DND-41 (cell line): ENCODE data around the gene RIOX2.

Experiments
- ATAC-seq: fragments of 200-7000 bp; cut with Tn5 transposase; 3 replicates; pipeline ENCODE4 v1.9.1; 2021; ENCODE audit warnings: low read depth; ENCODE audit not compliant: insufficient read depth
- DNase-seq: peaks from one replicate; pipeline ENCODE4 v3.0.0-alpha.2; 2020
- H2AFZ ChIP-seq: 2 replicates; pipeline ENCODE4 v1.6.0; 2012; ENCODE audit warnings: low read depth, low read length
- H3K27ac ChIP-seq: 2 replicates; pipeline ENCODE4 v1.5.1; 2012; ENCODE audit warnings: low read length, inconsistent platforms
- H3K27me3 ChIP-seq: fragments of 200-600 bp; sonication (generic); 2 replicates; pipeline ENCODE4 v1.6.0; 2012; ENCODE audit warnings: low read length, mild to moderate bottlenecking, inconsistent platforms; ENCODE audit not compliant: insufficient read depth, poor library complexity
- H3K36me3 ChIP-seq: 2 replicates; pipeline ENCODE4 v1.5.1; 2012; ENCODE audit warnings: low read length, inconsistent platforms; ENCODE audit not compliant: insufficient read depth
- H3K4me1 ChIP-seq: 2 replicates; pipeline ENCODE4 v1.5.1; 2012; ENCODE audit warnings: mild to moderate bottlenecking, low read length; ENCODE audit not compliant: insufficient read depth
- H3K4me2 ChIP-seq: 2 replicates; pipeline ENCODE4 v1.6.0; 2012; ENCODE audit warnings: mild to moderate bottlenecking, moderate library complexity, low read length, inconsistent platforms; ENCODE audit not compliant: insufficient read depth
- H3K4me3 ChIP-seq, 2 experiments: fragments of 200-600 bp in 1 of 2; shearing (Covaris generic) in 1 of 2; 2 replicates each; pipeline ENCODE4 v1.5.1; 2012 to 2016; ENCODE audit warnings: inconsistent platforms in 2 of 2, low read length in 2 of 2, mild to moderate bottlenecking in 2 of 2, low read depth in 1 of 2, moderate library complexity in 1 of 2
- H3K79me2 ChIP-seq: 2 replicates; pipeline ENCODE4 v1.6.0; 2012; ENCODE audit warnings: low read length, inconsistent platforms; ENCODE audit not compliant: insufficient read depth
- H3K9ac ChIP-seq: 2 replicates; pipeline ENCODE4 v1.6.0; 2012; ENCODE audit warnings: low read depth, mild to moderate bottlenecking, inconsistent platforms, low read length, moderate library complexity
- H3K9me3 ChIP-seq: 2 replicates; pipeline ENCODE4 v1.5.1; 2012; ENCODE audit warnings: low read length, moderate library complexity, mild to moderate bottlenecking, inconsistent platforms; ENCODE audit not compliant: insufficient read depth, severe bottlenecking
- H4K20me1 ChIP-seq: 2 replicates; pipeline ENCODE4 v1.6.0; 2012; ENCODE audit warnings: low read length; ENCODE audit not compliant: insufficient read depth
- CTCF ChIP-seq: IDR thresholded peaks from 2 replicates; pipeline ENCODE4 v1.5.1; 2012; ENCODE audit warnings: borderline replicate concordance, low read length, moderate library complexity, mild to moderate bottlenecking; ENCODE audit not compliant: poor library complexity, severe bottlenecking; ENCODE audit errors: extremely low read depth
- EZH2 ChIP-seq: IDR thresholded peaks from 3 replicates; pipeline ENCODE4 v1.6.1; 2012; ENCODE audit warnings: borderline replicate concordance, low read depth, mild to moderate bottlenecking, moderate library complexity, low read length, inconsistent platforms; ENCODE audit not compliant: severe bottlenecking

The RIOX2 gene

GRCh38 chr3:98003306-98003969, 31.2 kb upstream of the RIOX2 start:
- DNase-seq (peak; percentile 29), ATAC-seq (peak; percentile 86)
- no peaks in the 10 kb centered on the region for H3K27me3 ChIP-seq
- H3K9ac ChIP-seq: no peak overlapping the region
- H3K4me1 ChIP-seq: peaks cover 10% of the 10 kb centered on the region
- H4K20me1 ChIP-seq: no peaks in the 10 kb centered on the region
- no peaks in the 10 kb centered on the region for H3K9me3 ChIP-seq
- no peak overlapping the region for H3K4me2 ChIP-seq
- no peaks in the 10 kb centered on the region for H3K79me2 ChIP-seq
- no peaks in the 10 kb centered on the region for H3K36me3 ChIP-seq
- no peak overlapping the region for H3K4me3 ChIP-seq
- H2AFZ ChIP-seq: peak overlapping the region; percentile 66
- H3K27ac ChIP-seq: peak overlapping the region; percentile 51
- TF ChIP-seq CTCF (no peak), EZH2 (no peak)

GRCh38 chr3:98002717-98003116, 30.5 kb upstream of the RIOX2 start:
- Histone ChIP-seq H3K9me3 (no peaks in the 10 kb centered on the region), H3K4me1 (peaks cover 10% of the 10 kb centered on the region), H3K79me2 (no peaks in the 10 kb centered on the region), H3K4me2 (no peak overlapping the region), H3K36me3 (no peaks in the 10 kb centered on the region), H3K27ac (no peak overlapping the region), H3K4me3 (no peak overlapping the region), H2AFZ (no peak overlapping the region), H3K9ac (no peak overlapping the region), H4K20me1 (no peaks in the 10 kb centered on the region), H3K27me3 (no peaks in the 10 kb centered on the region)
- DNase-seq: no peak
- no peak for TF ChIP-seq EZH2
- TF ChIP-seq CTCF: no peak
- ATAC-seq: no peak

GRCh38 chr3:97999994-98000393, 27.8 kb upstream of the RIOX2 start:
- TF ChIP-seq EZH2 (no peak), CTCF (no peak)
- H3K27me3 ChIP-seq: no peaks in the 10 kb centered on the region
- H3K36me3 ChIP-seq: no peaks in the 10 kb centered on the region
- peaks cover 10% of the 10 kb centered on the region for H3K4me1 ChIP-seq
- H2AFZ ChIP-seq: no peak overlapping the region
- no peak overlapping the region for H3K9ac ChIP-seq
- H3K4me3 ChIP-seq: no peak overlapping the region
- no peaks in the 10 kb centered on the region for H3K79me2 ChIP-seq
- DNase-seq (no peak), ATAC-seq (no peak)
- no peaks in the 10 kb centered on the region for H4K20me1 ChIP-seq
- no peaks in the 10 kb centered on the region for H3K9me3 ChIP-seq
- H3K4me2 ChIP-seq: no peak overlapping the region
- H3K27ac ChIP-seq: no peak overlapping the region

- ATAC-seq: no peak
- DNase-seq: no peak
- no peaks in the 10 kb centered on the region for H3K27me3 ChIP-seq
- H3K4me2 ChIP-seq: no peak overlapping the region
- peaks cover 10% of the 10 kb centered on the region for H3K4me1 ChIP-seq
- no peaks in the 10 kb centered on the region for H4K20me1 ChIP-seq
- H3K4me3 ChIP-seq: no peak overlapping the region
- H3K79me2 ChIP-seq: no peaks in the 10 kb centered on the region
- H3K9ac ChIP-seq: no peak overlapping the region
- no peaks in the 10 kb centered on the region for H3K9me3 ChIP-seq
- H3K27ac ChIP-seq: no peak overlapping the region
- H2AFZ ChIP-seq: no peak overlapping the region
- no peaks in the 10 kb centered on the region for H3K36me3 ChIP-seq
- TF ChIP-seq CTCF: no peak
- no peak for TF ChIP-seq EZH2
Measured at GRCh38 chr3:97999103-97999502, 26.9 kb upstream of the RIOX2 start.
